HG02678 (cell line): ENCODE measurements around the gene AK4.
"Not testable (repeated sequence)": the region's sequence is repeated elsewhere in the genome, so short reads cannot be mapped to it uniquely, and the experiment has no call there.

Experiments used
- ATAC-seq: cut with Tn5 transposase; IDR thresholded peaks from one replicate; pipeline ENCODE4 v1.9.1; 2021; ENCODE audit warnings: mild to moderate bottlenecking, moderate library complexity; ENCODE audit not compliant: unreplicated experiment

AK4 gene

GRCh38 chr1:65148178-65148547, at the start of gene AK4:
Gene AK4, plus strand, starts transcription at chr1:65148203. Its CDS starts 205 bp downstream, at chr1:65148408.
- ATAC-seq = peak; percentile 11

- ATAC-seq = no peak
Observed at GRCh38 chr1:65103807-65104206, 44.2 kb upstream of the AK4 start.

- ATAC-seq = no peak
Observed at GRCh38 chr1:65104854-65105534, 43.0 kb upstream of the AK4 start.

DNA sequence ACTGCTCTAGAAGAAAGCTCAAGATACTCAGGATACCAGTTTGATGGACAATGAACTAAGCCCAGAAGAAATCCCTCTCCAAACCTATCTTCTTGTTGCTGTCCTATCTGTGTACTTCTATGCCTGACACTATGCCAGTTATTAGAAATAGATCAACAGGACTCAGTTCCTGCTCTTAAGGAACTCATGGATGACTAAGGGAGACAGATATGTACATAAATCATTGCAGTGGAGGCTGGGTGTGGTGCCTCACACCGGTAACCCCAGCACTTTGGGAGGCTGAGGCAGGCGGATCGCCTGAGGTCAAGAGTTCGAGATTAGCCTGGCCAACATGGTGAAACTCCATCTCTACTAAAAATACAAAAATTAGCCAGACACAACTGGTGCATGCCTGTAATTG, 42.4 kb upstream of the AK4 start:
- ATAC-seq = no peak

DNA sequence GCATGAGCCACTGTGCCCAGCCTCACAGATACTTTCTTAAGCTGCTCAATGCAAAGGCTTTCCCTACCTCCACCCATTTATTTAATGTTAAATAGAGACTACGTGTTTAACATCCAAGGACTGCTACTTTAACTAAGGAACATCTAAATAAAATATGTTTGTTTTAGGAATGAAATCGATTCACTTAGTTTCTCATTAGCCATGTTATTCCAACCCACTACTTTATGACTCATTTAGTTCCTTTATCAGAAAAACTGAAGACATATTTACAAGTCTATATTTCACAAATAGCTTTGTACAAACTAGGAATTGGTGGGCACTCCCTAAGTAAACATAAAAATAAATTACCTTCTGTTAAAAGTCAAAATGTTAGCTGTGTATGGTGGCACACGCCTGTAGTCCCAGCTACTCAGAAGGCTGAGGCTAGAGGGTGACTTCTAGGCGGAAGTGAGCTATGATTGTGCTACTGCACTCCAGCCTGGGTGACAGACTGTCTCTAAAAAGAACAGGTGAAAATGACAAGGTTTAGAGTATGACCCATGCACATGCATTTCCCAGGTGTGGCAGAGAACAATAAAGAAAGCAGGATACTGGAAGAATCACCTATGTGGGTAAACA, 39.9 kb upstream of the AK4 start:
- no peak for ATAC-seq

DNA sequence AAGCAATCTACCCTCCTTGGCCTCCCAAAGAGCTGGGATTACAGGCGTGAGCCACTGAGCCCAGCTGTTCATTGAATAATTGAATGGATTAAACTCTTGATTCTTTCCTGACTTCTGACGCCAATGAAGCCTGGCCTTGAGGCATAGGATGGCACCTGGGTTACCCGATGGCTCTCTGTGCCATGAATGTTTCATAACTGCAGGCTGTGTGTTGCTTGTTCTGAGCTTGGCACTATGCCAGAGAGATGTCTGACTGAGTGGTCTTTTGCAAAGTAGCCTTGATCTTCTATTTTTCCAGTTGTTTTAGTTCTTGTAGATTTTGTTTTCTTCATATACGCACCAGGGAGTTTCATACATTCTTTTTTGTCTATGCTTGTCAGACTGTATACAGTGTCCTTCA, 38.5 kb upstream of the AK4 start:
- ATAC-seq = no peak

DNA sequence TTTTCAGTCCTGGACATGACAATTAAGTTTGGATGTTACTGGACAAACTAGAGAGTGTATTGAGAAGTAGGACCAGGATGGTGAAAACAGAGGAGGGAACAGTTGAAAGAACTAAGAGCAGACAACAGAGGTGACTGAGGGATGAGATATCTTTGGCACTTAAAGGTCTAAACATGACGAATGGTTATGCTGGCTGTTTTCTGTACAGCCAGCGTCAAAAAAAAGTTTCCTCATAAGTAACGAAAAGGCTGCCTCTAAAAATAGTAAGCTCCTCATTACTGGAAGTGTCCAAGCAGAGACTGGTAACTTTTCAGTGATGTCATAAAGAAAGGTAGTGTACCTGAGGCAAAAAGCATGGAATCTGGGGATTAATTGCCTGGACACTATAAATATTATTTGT, 35.2 kb upstream of the AK4 start:
- no peak for ATAC-seq

GRCh38 chr1:65113298-65113697, 34.7 kb upstream of the AK4 start:
- ATAC-seq = no peak

GRCh38 chr1:65114322-65114721, 33.7 kb upstream of the AK4 start:
- ATAC-seq = no peak

DNA sequence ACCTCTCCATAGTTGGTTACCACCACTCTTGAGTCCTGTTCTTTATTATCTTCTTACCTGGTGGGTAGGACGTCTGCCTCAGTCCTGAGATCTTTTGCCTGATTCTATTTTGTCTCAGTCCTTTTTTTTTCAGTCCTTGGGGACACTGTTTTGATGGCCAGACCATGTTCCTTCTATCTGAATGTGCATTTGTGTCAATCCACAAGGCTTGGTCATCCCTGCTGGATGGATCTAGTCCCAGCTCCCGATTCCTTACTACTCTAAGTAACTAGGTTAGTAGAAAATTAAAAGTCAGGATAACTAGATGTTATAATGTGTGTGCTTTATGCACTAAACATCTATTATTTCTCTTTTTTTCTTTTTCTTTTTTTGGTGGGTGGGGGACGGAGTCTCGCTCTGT, 28.1 kb upstream of the AK4 start:
- no peak for ATAC-seq

GRCh38 chr1:65129104-65129503, 18.9 kb upstream of the AK4 start:
- ATAC-seq = not testable (repeated sequence)

GRCh38 chr1:65138524-65138923, 9.5 kb upstream of the AK4 start:
- ATAC-seq = no peak

DNA sequence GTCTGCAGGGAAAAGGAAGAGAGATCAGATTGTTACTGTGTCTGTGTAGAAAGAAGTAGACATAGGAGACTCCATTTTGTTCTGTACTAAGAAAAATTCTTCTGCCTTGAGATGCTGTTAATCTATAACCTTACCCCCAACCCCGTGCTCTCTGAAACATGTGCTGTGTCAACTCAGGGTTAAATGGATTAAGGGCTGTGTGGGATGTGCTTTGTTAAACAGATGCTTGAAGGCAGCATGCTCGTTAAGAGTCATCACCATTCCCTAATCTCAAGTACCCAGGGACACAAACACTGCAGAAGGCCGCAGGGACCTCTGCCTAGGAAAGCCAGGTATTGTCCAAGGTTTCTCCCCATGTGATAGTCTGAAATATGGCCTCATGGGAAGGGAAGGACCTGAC, 8.2 kb upstream of the AK4 start:
- ATAC-seq = not testable (repeated sequence)

- no peak for ATAC-seq
Observed at GRCh38 chr1:65141394-65141793, 6.6 kb upstream of the AK4 start.

GRCh38 chr1:65141918-65142317, 6.1 kb upstream of the AK4 start:
- no peak for ATAC-seq

GRCh38 chr1:65143112-65143658, 4.8 kb upstream of the AK4 start:
- ATAC-seq = not testable (repeated sequence)

DNA sequence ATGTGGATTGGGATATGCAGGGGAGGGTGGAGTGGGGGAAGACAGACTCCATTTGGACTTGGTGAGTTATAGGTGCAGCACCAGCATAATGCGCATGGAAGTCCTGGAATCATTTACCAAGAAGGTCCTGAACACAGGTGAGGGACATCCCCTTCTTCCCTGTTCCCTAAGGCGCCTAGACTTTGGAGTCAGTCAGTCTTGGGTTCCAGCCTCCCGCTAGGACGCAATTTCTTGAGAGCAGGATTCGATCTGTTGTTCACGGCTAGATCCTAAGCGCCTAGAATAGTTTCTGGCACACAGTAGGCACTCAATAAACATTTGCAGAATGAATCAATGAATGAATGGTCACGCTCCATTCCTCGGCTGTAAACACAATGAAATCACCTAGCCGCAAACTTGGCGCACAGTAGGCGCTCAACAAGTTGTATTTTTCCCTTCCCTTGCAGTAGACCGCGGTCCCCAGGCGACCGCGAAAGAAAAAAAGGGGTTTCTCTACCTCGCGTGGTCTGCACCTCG, 1.0 kb upstream of the AK4 start:
- no peak for ATAC-seq

DNA sequence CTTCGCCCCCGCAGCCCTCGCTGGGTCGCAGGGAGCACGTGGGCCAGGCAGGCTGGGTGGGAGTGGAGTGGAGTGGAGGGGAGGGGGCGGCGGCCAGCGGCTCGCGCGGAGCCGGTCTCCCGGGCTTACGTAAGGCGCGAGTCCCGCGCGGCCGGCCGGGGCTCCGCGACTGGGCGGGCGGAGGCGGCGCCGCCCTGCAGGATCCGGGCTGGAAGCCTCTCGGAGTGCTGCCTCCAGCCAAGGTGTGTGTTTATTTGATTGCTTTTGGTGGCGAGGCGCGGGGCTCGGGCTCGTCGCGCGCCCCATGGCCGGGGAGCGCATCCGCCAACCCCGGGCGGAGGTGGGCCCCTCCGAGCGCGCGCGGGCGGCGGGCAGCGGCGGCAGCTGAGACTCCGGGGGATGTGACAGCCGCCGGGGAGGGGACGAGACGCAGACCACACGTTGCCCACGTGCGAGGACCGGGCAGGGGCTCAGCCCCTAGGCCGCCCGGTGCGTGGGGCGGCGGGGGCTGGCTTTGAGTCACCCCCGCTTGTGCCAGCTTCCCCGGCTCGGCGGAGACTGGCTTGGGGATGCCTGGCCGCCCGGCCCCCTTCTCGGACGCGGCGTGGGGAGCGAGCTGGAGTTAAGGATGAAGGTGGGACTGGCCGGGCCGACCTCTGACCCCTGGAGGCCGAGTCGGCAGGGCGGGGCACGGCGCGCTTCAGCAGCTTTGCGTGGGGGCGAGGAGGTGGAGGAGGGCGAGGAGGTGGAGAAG, 402 bp upstream of the AK4 start:
- ATAC-seq = peak; percentile 54

- ATAC-seq = peak; percentile 56
Observed at GRCh38 chr1:65148548-65149350, 746 bp downstream of the AK4 start.

GRCh38 chr1:65149351-65150107, 1.5 kb downstream of the AK4 start:
- ATAC-seq = peak; percentile 4
